H1 (cell line): ENCODE results near the gene RYK. TPM values are rescaled to one million over a fixed set of nuclear protein-coding genes. Genes with fewer than 3 reads are reported as not detected.

Experiments
- BRCA1 ChIP-seq: IDR thresholded peaks from 2 replicates; pipeline ENCODE4 v1.6.1; 2012; ENCODE audit warnings: low read depth, low read length, improper control_type of control experiment
- POU5F1 ChIP-seq: IDR thresholded peaks from 2 replicates; pipeline ENCODE4 v1.6.1; 2011; ENCODE audit warnings: low read depth, mild to moderate bottlenecking, low read length, moderate library complexity
- RNF2 ChIP-seq: fragments of 200-900, 300-1000 bp; sonication (generic); IDR thresholded peaks from 2 replicates; pipeline ENCODE4 v1.7.1; 2016; ENCODE audit warnings: borderline replicate concordance, low read depth, mild to moderate bottlenecking, antibody characterized with exemption, low read length; ENCODE audit not compliant: poor library complexity, severe bottlenecking; ENCODE audit errors: missing control alignments
- SIX5 ChIP-seq: IDR thresholded peaks from 2 replicates; pipeline ENCODE4 v1.6.1; 2011; ENCODE audit warnings: mild to moderate bottlenecking, low read depth, low read length
- SP2 ChIP-seq: IDR thresholded peaks from 2 replicates; pipeline ENCODE4 v1.6.1; 2012; ENCODE audit warnings: mild to moderate bottlenecking, low read length, inconsistent platforms
- polyA plus RNA-seq, 7 experiments: library from polyadenylated mRNA; depleted of rRNA in 3 of 7; stranded (reverse) in 5 of 7; unstranded in 2 of 7; fragments of >200 nt in 5 of 7; fragments of 200-250 nt in 2 of 7; gene quantifications; 1 replicate in 5 of 7; 2 replicates in 1 of 7; 4 replicates in 1 of 7; pipeline versions ENCODE4 v1.2.1 to v1.2.3, GENCODE V29; 2011 to 2013; ENCODE audit warnings: missing spikeins in 2 of 7, mixed read lengths in 2 of 7
- total RNA-seq: library from RNA; stranded (reverse); fragmentation: NEBNext Ultra II Directional; extraction: Animal tissue kit (Norgen Biotek cat#: 25700); gene quantifications from 2 replicates; pipeline ENCODE4 v1.2.1, GENCODE V29; 2021

Gene RYK
- total and polyA plus RNA-seq, 2 of the 8 experiments (the other 6 are each of a cell fraction or from before 2014, with no cell fraction given), result 30.5 to 63.8 TPM

- TF ChIP-seq SP2, result no peak
- no peak for TF ChIP-seq SIX5
- no peak for TF ChIP-seq BRCA1
- no peak for TF ChIP-seq RNF2
- no peak for TF ChIP-seq POU5F1
Observed at GRCh38 chr3:134179508-134179907, 71.2 kb downstream of the RYK start (continued).
